Activated T-cell treated with anti-CD3 and anti-CD28 coated beads for 4 hours (primary cell): ENCODE data around the gene SAP25.

Experiments used
- DNase-seq: peaks from one replicate; pipeline ENCODE4 v3.0.0-alpha.2; 2020

Gene SAP25

DNA sequence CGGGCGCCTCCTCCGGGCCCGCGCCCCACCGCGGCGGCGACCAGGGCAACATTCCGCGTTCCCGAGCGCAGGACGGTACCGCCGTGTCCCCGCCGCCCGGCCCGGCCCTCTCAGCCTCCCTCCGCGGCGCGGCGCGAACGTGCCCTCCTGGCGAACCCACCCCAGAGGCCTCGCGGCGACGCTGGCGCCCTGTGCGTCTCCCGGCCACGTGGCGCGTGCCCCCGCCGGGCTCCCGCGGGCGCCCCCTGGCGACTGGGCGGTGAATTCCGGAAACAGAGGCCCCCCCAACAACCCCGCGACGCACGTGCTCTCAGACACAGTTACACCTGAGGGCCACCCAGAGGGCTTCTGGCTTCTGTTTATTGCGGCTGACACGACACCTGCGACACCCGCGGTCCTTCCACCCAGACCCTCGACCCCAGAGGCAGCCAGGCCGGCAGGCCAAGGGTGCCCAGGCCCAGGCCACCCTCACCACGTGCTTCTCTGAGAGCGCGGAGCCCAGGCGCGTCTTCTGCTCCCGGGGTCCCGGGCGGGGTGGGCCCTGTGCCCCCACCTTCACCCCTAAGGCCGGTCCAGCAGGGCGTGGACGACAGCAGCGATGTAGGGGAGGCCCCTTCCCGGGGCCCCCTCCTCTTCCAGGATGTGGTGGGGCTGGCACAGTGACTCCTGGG is at the start of gene SAP25:
Gene SAP25 (minus strand): TSS at position 210 of the 671 bp plus-strand sequence. CDS start 158 bp downstream, at position 52.
- DNase-seq, result no peak

DNA sequence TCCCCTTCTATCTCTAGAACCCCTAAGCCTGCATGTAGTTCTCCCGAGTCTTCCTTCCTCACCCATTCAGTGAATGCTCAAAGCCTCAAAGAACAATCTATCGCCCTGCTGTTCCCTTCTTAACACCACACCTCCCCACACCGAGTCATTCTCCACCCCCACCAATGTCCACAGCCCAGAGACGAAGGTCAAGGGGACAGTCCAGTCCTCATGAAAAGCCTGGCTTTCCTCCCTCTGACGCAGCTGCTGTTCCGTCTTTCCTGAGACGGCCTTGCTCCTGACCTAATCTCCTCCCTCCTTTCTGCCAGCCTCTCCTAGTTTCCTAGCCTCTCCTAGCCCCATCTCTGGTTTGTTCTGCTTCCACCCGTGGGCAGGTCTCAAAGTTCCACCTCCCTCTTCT is 47.9 kb upstream of the SAP25 start:
- DNase-seq, result no peak

GRCh38 chr7:100620804-100621203 is 47.1 kb upstream of the SAP25 start:
- no peak for DNase-seq

DNA sequence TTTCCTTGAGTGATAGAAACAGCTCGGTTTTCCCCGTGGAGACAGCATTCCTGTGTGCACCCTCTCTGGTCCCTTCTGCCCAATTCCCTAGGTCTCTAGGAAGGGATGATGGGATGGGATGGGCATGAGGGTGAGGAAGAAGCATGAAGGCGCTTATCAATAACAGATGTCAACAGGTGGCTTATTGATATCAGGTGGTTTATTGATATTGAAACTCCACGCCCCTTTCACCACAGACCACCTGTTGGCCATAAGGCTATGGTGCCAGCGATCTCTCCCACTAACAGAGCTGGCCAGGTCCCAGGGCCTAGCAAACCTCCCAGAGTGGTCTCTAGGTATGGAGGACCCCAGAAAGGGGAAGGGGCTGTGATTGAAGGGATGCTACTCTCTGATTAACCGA is 46.5 kb upstream of the SAP25 start:
- DNase-seq, result no peak

- DNase-seq, result no peak
Observed at GRCh38 chr7:100614308-100614861, 40.7 kb upstream of the SAP25 start.

GRCh38 chr7:100613412-100614175 is 39.9 kb upstream of the SAP25 start:
- no peak for DNase-seq

DNA sequence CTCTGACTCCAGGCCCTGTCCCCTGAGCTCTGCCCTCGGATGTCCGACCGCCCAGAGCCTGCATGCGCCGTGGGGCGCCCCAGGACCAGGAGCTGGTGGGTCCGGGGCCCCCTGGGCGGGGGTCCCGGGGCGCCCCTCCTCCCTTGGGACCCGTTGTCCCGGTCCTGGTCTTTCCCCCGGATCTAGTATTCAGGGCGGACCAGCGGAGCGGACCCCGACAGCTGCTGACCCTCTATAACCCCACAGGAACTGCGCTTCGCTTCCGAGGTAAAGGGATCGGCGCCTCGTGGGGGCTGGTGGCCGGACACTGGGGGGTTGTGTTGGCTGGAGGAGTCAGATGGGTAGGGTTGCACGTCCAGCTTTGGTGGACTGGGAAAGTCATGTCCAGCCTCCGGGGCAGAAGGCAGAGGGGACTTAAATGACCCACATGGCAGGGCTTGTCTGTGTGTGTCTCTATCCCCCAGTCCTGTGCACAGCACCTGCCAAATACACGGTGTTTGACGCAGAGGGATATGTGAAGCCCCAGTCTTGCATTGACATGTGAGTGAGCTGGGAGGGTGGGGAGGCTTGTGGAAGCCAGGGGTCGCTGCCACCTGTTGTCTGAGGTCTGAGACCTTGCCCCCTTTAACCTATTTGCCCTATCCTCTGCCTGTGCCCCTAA is 39.2 kb upstream of the SAP25 start:
- no peak for DNase-seq

- peak; percentile 97 for DNase-seq
Observed at GRCh38 chr7:100611983-100612729, 38.5 kb upstream of the SAP25 start, which contains the start of gene MOSPD3. Gene MOSPD3 (plus strand): TSS chr7:100612540. CDS start chr7:100612792, 252 bp downstream.

- no peak for DNase-seq
Observed at GRCh38 chr7:100609958-100610357, 36.3 kb upstream of the SAP25 start.

GRCh38 chr7:100607111-100607510 is 33.4 kb upstream of the SAP25 start:
- no peak for DNase-seq

GRCh38 chr7:100606313-100606712 is 32.6 kb upstream of the SAP25 start:
- DNase-seq, result no peak

DNA sequence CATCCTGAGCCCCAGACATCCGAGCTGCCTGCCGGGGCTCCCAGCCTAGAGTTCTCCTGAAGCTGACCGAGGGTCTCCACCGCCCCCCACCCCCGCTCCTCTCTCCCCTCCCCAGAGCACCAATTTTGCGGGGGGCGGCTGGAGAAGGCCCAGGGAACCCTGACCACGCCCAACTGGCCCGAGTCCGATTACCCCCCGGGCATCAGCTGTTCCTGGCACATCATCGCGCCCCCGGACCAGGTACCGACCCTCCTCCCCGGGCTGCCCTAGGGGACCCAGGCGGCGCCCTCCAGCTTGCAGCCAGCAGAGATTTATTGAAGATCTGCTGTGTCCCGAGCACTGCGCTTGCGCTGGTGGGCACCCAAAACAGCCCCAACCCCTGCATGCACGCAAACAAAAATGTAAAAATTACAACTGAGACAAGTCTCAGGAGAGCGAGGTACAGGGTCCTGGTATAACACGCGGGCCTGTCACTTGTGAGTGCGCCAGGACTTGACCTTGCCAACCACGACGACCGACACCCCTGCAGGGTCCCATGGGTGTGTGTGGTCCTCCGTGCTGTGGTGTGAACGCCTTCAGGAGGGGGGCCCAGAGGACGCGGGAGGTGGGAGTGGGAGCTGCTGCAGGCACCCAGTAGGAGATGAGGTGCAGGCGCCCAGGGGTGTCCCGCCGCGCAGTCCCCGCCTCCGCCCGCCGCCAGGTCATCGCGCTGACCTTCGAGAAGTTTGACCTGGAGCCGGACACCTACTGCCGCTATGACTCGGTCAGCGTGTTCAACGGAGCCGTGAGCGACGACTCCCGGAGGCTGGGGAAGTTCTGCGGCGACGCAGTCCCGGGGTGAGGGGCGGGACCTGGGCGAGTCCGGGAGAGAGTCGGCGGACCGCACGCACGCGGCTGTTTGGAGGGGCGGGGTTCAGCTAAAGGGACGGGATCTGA is 31.5 kb upstream of the SAP25 start:
- DNase-seq, result no peak

DNA sequence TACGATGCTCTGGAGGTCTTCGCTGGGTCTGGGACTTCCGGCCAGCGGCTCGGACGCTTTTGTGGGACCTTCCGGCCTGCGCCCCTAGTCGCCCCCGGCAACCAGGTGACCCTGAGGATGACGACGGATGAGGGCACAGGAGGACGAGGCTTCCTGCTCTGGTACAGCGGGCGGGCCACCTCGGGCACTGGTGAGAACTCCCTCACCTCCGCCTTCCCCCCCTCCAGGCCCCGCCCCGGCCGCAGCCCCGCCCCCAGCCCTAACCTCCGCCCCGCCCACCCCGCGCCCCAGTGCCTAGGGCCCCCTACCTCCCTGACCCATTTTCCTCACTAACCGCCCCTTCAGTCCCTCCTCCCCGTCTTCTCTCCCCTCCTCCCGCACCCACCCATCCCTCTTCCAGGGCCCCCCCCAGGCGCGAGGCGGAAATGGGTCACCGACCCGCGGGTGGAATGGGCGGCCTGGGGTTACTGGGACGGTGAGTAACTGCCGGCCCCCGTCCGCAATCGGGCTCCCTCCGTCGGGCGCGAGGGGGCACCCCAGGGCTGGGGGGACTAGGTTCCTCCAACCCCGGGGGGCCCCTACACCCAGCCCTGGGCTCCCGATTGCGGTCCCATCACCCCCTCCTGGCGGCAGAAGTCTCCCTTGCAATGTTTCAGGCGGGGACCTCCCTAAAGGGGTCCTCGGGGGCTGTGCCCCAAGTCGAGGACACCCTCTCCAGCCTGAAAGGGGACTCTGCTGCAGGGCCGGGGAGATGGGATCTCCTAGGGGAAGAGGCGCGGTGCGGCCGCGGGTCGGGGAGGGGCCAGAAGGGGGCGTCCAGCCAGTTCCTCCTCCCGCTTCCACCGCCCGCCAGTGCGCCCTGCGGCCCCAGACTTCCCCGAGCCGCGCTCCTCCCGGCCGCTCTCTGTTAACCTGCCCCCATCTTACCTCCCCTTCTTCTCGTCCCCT is 30.6 kb upstream of the SAP25 start:
- peak; percentile 53 for DNase-seq

- no peak for DNase-seq
Observed at GRCh38 chr7:100603726-100604027, 30.0 kb upstream of the SAP25 start.

GRCh38 chr7:100602889-100603725 is 29.4 kb upstream of the SAP25 start:
- DNase-seq, result no peak

GRCh38 chr7:100600730-100601038 is 27.0 kb upstream of the SAP25 start:
- DNase-seq, result no peak

- DNase-seq, result no peak
Observed at GRCh38 chr7:100599911-100600729, 26.4 kb upstream of the SAP25 start.

DNA sequence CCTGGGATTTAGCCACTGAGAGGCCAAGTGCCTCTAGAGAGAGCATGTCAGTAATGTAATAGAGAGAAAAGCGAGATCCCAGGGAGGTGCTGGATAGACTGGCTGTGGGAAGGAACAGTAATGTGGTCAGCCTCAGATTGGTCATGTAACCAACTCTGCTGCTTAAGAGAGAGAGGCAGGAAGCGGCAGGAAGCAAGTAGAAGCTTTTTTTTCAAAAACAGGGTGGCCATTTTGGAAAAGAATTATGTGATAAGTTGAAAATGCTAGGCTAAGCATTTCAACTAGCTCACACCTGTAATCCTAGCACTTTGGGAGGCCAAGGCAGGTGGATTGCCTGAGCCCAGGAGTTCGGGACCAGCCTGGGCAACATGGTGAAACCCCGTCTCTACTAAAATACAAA is 24.7 kb upstream of the SAP25 start:
- DNase-seq, result no peak

DNA sequence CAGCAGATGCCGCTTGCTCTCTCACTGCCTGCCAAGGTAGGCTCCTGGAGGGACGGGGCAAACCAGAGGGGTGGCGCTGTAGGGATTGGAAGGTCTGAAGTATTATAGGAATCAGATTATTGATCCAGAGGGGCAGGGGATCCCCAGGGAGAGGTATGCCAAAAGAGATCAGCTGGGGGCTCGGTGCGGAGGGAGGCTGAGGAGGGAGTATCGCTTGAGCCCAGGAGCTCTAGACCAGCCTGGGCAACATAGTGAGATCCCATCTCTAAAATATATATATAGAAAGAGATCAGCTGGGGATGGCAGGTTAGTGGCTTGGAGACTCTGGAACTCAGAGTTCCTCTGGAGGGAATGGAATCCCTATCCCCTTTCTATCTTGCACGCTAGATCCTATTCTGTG is 21.5 kb upstream of the SAP25 start:
- no peak for DNase-seq
